Kidney capillary endothelial cell (primary cell): Measurements from ENCODE around the gene PALD1.

ENCODE experiments used
- DNase-seq: peaks from one replicate; pipeline ENCODE4 v3.0.0-alpha.2; 2018; ENCODE audit warnings: low spot score

The PALD1 gene

DNA sequence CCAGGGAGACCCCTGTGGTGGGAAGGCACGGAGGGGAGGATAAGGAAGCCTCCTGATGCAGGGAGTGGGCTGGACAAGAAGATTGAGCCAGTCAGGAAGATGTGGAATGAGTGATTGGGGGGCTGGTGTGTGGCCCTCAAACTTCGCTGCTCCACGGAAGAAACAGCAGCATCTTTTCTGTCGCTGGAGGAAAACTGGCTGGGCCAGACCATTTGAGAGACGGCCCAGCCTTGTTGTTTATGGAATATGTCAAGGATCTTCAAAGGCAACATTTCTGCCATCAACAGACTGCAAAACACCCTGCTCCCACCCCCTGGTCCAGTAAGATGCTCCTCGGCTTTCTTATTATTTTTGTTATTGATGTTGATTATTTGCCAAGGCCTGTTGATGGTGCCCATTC is 29.4 kb downstream of the PALD1 start:
- DNase-seq: no peak

DNA sequence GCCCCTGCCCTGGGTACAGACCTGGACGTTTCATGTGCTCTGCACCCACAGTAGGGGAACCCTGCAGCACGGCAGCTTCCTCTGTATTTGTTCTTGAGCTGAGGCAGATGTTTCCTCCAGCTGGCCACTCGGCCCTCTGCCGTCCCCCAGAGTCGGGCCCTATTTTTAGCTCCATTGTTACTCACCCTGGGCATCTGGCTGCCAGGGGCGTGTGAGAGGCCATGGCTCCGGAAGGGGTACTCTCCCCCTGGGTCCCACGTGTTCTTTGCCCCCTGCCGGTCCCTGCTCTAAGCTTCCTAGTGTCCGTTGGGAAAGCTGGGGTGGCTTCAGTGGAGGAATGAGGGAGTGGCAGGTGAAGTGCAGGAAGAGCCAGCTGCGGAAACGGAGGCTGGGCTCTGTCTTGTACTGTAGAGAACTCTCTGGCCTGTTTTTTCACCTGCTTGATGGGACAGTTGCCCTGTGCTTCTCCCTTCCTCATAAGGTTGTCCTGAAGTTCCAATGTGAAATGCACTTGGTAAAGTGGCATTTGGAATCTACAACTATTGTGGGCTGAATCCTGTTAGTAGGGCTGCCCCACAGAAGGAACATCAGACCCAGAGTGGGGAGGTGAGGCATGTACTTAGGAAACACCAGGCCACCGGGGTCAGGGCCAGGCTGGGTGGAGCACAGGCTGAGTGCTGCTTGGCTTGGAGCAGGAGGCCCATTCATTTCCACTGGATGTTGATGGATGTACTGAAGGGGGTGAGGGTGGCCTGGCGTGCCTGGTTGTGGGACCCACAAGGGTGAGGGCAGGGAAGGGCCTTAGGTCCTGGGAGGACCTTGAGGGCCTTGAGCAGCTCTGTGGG is 30.6 kb downstream of the PALD1 start:
- DNase-seq: peak; percentile 93

DNA sequence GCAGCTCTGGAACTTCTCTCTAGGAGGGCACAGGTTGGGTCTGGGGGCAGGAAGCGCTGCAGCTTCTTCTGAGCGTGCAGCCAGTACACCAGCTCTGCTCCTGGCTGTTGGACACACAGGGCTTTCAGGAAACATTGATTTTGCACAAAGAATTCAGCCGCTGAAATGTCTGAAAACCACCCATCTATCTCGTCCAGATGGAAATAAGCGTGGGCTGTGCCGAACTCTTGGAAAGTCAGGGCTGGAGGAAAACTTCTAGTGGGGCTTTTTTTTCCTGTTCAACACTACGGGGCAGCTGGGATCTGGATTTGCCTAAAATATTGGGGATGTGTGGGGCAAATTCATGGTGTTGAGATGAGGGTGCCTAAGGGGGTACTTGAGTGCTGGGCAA is 31.2 kb downstream of the PALD1 start:
- DNase-seq: no peak

DNA sequence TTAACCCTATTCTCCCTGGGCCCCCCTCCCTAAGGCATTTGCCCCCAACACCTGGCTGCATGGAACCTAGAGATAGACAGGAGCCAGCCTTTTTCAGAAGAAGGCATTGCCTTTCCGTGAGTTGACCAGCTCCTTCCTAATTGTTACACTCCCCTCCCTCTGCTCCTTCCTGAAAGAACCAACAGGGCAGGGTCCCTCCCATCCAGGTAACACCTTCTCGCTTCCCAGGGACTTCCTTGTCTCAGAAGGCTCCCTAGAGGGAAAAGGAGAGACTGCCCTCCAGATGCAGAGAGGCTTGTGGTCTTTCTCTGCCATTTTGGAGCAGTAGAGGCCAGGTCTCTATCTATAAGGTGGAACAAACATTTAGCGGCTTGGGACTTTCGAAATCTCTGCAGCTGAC is 31.9 kb downstream of the PALD1 start:
- no peak for DNase-seq

DNA sequence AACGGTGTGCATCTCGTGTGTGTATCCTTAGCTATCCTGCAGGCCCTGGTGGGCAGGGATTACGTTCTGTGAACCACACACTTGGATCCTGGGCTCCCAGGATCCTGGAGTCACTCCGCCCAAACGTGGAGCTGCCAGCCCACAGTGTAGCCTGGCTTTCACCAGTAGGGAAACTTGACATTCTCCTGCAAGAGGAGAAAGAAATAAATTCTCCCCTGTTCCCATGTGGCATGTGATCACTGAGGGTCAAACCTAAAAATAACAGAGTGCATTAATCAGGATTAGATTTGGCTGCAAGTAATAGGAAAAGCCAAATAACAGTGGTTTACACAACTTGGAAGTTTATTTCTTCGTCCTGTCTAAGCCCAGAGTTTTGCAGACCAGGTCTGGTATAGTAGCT is 32.3 kb downstream of the PALD1 start:
- no peak for DNase-seq

DNA sequence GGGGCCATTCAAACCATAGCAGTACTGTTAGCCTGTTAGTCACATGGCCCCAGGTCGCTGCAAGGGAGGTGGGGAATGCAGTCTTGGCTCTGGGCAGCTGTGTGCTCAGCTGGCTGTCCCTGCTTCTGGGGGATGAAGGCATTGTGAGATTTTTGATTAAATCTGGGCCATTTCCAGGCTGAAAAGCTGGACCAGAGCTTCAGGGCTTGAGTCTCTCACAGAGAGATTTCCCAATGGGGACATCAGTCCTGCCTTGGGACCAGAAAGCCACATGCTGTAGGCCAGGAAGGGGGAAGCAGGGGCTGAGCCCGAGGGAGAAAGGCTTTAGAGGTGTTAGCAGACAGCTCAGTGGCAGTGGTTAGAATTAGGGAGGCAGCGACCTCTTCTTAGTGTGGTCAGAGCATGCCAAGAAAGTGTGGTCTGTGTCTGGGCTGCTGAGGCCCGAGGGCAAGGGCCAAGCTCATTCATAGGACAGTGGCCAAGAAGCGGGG is 33.6 kb downstream of the PALD1 start:
- DNase-seq: no peak

DNA sequence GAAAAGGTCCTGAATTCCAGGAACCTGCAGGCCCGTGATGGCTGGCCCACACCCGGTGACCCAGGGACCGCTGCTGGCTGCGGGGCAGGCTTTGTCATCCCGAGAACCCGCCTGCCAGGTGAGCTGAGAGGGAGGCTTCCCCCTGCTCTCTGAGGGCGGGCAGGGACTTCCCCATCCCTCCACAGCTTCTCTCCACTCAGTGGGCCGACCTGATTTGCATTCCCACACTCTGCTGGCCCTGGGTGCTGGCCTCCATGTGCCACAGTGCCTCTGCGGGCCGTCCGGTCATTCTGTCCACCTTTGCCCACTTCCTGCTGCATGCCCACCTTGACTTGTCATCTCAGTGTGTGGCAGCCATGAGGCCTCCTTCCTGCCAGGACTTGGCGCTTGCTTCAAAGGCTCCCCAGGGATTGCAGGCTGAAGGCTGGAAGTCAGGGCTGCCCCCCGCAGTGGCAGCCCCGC is 35.3 kb downstream of the PALD1 start:
- no peak for DNase-seq

DNA sequence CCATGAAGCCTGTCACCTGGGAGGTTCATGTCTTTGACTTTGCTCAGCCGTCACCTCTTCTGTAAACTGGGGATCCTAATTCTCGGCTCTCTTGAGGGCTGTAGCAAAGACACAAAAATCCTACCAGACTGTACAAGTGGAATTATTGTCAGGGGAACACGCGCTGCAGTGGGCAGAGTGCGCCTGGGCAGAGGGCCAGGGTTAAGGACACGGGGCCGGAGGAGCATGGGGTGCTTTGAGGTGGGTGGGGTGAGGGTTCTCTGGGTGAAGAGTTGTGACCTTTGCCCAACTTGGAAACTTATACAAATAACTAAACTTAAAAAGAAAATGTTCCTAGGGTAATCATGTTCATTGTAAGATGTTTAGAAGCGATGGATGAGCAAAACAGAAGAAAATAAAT is 36.0 kb downstream of the PALD1 start:
- DNase-seq: no peak

DNA sequence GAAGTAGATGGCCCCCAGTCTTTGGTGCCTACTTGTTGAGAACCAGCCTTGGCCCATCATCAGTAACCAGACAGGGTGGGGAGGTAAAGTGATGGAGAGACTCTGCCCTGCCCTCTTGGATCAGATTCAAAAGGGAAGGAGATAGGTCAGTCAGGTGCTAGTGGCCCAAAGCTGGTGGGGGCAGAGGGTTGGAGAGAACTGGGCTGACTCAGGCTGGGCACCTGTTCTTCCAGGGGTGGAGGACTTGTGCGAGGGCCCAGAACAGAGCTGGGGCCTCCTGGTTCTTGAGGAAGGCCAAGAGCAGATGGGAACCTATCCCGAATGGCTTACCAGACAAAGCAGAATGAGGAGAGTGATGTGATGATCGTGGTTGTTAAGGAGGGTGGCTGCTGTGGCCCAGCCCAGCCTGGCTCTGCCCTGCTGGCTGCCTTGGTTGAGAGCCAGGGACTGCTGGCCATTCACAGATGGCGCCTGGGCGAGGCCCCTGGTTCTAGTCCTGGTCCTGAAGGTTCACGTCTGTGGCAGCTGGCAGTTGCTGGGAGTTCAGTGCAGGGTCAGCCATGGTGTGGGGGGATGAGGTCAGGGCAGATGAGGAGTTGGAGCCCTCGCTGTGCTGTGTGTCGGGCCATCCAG is 36.6 kb downstream of the PALD1 start:
- DNase-seq: no peak

DNA sequence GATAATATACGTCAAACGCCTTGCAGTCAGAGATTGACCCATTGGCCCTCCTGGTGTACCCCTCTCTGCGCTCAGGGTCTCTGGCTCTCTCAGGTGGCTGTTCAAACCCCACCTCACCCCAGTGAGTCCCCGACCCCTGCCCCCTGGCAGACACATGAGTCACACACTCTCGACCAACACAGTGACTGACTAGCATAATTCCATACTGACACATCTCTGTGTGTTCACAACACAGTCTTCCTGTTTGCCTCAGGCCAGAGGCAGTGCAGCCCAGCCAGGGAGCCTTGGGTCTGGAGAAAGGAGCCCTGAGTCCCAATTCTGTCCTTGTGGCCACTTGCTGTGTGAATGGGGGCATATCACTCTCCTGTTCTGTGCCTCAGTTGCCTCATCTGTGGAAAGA is 40.1 kb downstream of the PALD1 start:
- DNase-seq: peak; percentile 85

DNA sequence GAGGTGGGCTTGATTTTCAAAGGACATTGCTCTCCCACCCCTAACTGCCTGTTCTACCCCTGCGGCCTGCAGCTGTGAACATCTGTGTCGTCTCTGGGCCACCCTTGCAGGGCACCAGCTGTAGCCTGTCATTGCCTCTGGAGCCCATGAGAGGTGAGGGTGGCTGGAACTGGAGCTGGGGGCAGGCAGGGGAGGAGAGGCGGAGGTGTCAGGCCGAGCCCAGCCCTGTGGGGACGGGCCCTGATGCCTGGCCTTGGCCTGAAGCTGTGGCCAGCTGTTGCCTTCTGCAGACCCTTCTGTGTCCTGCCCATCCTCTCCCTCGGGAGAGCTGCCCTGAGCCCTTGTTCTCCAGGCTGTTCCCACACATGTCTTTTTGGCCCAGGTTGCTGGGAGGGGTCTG is 44.5 kb downstream of the PALD1 start:
- no peak for DNase-seq

DNA sequence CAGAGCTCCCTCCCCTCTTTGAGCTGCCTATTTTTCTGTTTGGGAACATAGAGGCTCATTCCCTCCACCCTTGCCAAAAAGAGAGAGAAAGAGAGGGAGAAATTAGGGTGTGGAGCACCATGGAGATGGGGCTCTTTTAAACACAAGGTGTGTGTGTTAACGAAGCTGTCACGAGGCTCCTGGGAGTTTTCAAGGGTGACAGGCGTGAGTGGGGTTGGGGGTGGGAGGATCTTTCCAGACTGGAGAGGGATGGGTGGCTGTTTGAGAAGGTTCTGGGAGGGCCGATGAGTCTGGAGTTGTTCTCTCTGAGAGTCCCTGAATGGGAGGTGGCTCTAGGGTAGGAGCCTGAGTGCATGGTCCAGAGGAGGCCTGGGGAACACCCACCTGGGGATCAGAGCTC is 45.0 kb downstream of the PALD1 start:
- DNase-seq: no peak

DNA sequence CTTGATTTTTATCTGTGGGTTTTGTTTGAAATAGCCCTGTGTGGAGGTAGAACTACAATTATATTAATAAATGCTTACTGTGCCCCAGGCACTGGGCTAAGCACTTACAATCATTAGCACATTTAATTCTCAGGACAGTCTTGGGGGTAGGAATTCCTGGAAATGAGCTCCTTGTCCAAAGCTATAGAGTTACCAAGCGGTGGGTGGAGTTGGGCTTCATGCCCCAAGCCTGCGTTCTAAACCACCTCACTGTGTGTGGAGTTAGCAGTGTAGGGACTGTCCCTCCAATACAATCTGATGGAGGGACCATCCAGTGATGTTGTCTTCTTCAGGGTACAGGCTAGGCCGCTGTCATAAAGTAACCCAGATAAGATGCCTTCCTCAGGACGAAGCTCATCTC is 49.7 kb downstream of the PALD1 start:
- DNase-seq: no peak

DNA sequence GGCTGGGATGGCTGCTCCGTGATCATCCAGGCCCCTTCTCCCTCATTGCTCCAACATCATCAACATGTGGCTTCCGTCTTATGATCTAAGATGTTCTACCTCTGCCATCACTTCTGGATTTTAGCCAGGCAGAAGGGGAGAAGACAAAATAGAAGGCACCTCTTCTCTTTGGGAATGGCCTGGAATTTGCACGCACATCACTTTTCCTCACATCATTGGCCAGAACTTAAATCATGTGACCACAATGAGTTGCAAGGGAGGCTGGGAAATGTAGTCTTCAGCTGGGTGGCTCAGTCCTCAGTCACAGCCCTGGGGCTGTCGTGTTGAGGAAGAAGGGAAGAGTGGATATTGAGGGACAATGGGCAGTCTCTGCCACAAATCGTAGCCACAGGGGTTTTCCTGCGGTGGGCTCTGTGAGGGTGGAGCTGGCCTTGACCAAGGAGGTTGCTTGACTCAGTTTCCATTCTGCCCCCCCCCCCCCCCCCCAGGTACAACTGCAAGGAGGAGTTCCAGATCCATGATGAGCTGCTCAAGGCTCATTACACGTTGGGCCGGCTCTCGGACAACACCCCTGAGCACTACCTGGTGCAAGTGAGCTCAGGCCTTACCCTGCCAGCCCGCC is 50.3 kb downstream of the PALD1 start:
- no peak for DNase-seq

DNA sequence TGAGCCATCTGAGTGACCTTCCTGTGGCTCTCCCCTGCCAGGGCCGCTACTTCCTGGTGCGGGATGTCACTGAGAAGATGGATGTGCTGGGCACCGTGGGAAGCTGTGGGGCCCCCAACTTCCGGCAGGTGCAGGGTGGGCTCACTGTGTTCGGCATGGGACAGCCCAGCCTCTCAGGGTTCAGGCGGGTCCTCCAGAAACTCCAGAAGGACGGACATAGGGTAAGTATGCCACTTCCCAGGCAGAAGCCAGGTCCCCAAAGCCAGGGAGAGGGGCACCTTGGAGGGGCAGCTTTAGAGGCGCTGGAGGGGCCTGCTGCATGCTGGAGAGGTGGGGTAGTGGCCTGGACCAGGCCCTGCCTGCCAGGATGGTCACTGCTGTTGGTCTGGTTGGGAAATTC is 51.3 kb downstream of the PALD1 start:
- DNase-seq: no peak

DNA sequence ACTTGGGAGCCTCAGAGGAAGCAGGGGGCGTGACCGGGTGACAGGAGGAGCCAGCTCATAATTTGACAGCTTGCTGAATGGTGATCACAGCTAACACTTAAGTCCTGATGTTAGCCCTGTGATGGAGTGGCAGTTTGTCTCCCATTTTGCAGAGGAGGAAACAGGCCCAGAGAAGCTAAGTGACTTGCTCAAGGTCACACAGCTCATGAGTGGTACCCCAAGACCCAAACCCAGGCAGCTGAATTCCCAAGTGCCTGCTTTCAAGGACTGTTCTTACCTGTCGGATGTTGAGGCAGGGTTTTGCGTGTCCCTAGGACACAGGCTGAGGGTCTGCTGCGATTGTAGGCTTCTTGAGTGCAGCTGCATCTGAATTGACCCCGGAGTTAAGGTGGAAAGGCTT is 51.7 kb downstream of the PALD1 start:
- DNase-seq: no peak

DNA sequence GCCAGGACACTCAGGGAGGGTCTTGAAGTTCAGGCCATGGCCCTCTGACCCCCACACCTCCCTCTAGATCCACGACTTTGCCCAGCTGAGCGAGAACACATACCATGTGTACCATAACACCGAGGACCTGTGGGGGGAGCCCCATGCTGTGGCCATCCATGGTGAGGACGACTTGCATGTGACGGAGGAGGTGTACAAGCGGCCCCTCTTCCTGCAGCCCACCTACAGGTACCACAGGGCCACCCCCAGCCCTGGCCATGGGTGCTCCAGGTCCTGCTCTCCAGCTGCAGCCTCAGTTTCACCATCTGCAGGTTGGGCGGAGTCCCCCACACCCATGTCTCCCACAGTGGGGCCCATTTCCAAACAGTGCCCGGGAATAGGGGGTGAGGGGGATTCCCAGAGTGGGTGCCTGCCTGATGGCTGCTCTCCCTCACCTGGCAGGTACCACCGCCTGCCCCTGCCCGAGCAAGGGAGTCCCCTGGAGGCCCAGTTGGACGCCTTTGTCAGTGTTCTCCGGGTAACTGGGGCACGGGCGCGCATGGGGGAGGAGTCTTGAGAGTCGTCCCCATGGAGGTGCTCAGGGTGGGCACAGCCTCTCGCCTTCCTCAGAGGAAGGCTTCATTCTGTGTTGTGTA is 54.1 kb downstream of the PALD1 start:
- no peak for DNase-seq

DNA sequence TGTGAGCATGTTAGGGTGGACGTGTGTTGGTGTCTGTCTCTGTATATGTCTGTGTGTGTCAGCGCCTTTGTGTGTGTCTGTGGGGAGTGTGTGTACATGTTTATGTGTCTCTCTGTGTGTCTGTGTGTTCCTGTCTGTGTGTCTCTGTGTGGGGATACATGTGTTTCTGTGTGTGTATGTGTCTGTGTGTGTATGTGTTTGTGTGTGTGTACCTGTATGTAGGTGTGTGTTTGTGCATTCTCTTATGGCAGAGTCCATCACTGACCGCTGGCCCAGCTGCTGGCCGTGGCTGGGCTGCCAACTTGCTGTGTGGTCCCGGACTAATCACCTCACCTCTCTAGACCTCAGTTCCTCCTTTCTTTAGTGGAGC is 54.6 kb downstream of the PALD1 start:
- no peak for DNase-seq

DNA sequence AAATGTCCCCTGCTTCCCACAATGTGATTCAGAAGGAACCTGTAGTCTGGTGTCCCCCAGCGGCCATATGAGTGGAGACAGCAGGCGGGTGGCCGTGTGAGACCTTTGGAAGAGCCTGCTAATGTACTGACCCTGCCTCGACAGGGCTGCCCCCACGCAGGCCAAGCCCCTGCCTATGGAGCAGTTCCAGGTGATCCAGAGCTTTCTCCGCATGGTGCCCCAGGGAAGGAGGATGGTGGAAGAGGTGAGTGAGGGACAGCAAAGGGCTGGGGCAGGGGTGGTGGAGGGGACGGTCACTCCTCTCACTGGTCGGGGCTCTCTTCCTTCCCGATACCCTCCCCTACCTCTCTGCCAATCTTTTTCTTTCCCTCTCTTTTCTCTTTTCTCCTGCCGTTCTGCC is 55.7 kb downstream of the PALD1 start:
- DNase-seq: no peak

DNA sequence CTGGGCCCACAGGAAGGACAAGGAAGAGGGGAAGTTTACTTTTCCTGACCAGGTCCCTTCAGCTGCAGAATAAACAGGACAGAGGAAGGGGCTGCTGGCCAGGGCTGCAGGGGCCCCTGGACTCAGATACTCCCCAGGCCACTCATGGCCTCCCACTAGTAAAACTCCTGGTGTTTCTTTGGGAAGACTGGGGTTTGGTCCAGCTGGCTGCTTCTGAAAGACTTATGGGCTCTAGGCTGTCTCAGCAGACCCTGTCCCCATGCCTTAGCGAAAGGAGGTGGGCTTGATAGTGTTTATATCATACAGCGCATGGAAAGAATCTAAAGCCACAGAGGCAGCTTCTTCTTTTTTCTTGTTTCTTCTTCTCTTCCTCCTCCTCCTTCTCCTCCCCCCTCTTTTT is 56.4 kb downstream of the PALD1 start:
- DNase-seq: no peak

DNA sequence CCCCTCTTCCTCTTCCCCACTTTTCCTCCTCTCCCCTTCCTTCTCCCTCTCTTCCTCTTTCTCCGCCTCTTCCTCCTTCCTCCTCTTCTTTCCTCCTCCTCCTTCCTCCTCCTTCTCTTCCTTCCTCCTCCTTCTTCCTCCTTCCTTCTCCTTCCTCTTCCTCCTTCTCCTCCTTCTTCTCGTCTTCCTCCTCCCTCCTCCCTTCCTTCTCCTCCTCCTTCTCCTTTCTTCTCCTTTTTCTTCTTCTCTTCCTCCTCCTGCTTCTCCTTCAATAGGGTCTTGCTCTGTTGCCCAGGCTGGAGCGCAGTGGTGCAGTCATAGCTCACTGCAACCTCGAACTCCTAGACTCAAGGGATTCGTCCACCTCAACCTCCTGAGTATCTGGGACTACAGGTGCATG is 56.9 kb downstream of the PALD1 start:
- no peak for DNase-seq

DNA sequence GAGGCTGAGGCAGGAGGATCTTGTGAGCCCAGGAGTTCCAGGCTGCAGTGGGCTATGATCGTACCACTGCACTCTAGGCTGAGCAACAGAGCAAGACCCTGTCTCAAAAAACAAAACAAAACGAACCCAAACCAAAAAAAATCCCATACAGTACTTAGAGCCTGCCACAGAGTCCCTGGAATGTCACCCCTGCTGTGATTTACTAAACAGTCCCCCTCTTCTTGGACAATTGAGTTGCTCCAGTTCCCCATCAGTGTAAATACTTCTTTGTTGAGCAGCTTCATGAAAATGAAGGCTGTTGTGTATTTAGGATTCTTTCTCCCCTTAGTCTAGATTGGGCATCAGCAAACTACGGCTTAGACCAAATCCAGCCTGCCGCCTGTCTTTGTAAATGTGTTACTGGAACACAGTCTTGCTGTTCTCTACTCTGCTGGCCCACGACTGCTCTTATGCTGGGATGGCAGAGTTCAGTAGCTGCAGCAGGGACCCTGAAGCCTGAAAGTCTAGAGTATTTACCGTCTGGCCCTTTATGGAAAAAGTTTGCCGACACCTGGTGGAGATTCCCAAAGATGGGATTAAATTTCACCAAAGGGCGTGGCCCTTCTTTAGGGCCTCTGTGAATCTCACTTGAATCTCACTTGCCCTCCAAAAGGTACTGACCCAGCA is 57.8 kb downstream of the PALD1 start:
- DNase-seq: no peak
